Activated CD4-positive, alpha-beta T cell treated with anti-CD3 and anti-CD28 coated beads for 4 hours (primary cell): ENCODE measurements around the gene NFIL3.

Experiments used
- DNase-seq, 2 donors: peaks; one replicate each; pipeline ENCODE4 v3.0.0-alpha.2; 2020

Gene NFIL3

DNA sequence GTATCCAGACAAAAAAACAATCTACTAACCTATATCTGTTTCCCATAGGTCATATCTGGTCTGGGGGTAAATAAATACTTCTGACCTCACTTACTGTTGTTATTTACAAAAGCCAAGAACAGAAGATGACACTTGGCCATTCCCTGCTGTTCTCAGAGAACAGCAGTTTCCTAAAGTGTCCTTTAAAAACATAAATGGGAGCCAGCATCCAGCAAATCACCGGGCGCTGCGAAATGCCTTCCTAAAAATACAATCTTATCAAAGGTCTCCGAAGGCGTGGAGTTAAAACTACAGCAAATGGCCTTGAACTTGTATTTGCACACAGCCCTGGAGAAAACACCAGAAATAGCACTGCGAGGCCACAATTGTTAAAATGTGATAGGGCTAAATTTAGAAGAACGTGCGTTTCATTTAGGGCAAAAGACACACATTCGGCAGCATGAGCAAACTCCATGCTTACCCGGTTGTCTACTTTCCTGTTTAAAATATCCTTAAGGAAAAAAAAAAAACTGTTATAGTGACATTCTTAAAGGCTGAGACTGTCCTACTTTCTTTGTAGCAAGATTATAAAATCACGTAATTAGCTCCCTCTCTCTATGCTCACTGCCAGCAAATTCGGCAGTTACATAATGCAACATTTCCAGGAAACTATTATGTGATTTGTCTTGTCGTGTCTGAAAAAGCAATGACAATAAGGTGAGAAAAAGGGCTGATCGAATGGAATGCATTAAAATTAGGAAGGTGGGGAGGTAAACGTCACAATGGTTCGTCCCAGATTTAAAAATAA lies 1.5 kb downstream of the NFIL3 start:
- DNase-seq = no peak

DNA sequence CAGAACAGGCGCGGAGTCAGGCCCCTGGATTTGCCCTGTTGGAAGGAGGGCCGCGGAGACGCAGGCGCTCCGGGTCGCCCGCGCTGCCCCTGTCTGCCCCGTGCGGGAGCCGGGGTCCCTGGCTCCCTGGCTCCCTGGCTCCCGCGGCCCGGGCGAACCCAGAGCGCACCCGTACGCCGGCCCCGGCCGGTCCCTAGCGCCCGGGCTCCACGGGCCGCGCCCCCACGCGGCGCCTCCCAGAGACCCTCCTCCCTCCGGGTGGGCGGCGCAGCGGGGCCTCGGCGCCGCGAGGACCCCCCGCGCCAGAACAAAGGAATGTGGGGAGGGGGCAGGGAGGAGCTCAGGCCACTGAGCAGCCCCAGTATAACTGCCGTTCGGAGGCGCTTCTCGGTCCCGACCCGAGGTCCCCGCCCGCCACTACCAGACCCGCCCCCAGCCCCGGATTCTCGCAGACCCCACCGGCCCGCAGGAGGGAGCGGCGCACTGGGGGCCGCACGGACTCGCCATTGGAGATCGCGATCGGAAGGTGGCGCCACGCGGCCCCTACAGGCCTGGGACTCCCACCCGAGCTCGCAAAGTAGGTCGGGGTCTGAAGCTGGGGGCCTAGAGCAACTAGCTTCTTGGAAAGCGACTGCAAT lies 2.4 kb downstream of the NFIL3 start:
- no peak for DNase-seq

DNA sequence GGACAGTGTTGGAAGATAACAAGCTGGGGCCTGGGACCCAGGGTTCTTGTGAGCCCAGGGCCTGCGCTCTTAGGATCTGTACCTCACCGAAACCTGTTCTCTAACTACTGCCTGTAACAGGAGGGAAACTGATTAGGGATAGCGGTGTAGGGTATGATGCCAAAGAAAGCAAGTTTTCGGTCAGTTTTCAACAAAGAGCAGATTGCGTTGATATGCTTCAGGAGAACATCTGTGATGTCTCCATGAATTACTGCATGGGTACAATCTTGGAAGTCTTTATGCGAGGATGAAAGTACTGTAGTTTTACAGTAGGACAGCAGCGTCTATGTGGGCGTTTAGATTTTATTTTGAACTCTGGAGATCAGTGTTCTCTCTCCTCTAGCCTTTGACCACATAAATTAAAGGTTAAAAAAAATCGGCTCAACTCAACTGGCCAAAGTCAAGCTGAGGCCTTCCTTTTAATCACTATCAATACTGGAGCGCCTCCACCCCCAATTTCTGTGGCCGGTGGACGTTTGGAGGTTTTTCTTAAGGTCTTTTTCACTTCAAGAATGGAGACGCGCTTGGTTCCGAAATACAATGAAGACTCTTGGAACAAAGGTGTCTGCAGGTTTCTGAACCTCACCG lies 3.0 kb downstream of the NFIL3 start:
- no peak for DNase-seq

DNA sequence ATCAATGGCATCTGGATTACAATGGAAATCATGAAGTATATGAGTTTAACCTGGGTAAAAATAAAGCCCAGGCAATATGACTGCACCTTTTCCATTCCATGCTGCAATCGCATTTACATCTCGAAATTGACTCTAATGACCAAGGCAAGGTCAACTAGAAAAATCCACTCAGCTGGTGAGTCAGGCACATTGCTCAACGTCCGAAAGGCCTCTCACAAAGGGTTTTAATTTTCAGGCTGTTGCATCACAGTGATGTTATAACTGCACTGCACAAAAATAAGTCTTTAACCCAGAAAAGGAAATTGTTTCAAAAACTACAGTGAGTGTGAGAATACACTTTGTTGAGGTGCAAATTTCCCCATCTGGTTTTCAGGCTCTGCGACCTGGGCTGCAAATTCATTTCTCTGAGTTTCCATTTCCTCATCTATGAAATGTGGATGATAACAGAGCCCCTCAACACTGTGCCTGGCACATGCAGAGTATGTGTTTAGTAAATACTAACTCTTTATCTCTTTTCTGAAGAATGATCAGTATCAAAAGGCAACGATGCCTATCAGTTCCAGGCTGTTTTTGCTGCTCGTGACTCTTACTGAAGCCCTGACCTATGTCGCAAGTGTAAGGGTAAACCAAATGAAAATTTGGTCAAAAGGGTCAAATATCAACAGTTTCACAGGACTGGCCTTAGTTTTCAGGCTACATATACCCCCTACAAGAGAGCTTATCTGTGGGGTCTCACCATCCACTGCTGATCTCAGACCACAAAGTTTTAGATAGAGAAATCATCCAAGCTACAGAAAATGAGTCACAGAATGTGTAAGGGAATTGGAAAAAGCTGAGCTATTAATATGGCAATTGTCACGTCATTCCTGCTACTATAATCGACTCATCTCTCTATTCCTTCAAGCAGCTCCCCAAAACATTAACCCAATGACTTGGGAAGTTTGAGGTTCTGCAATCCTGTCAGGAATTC lies 4.1 kb downstream of the NFIL3 start:
- no peak for DNase-seq

DNA sequence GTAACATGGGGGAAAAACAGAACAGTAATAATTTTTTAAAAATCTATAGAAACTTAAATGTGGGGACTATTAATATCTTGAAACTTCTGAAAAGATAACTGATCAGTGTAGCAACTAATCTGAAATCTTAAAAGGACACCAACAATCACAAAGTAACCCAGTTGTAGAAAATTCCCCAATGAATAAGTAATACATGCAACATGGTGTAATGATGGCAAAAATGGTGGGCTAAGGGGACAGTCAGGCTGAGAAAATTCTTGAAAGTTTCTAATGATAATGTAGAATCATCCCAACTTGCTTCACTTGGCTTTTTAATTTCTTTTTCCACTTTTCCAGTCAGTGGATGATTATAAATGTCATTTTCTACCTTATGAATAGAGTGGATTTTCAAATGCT lies 5.4 kb downstream of the NFIL3 start:
- no peak for DNase-seq

DNA sequence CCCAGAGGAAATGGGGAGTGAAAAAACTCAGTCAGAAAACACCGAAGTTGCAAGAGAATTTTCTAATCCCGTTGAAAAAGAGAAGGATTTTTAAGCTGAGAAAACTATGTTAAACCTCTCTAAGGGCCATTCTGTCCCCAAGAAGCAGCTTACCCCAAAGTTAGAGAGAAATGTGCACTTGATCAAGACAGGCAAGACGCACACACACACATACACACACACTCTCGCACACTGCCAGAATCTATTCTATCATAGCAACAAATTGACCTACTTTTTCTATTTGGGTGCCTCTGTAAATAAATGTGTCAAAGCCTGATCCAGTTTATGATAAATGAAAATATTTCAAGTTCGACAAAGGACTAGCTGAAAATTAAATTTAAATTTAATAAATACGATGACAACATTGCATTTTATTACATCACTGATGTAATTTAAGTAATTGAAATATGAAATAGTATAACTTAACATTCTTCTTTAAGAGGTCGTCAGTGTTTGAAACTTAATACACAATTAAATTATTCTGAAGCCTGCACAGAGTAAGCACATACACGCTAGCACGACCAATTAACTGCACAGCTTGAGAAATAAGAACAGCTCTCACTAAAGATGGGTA lies 5.9 kb downstream of the NFIL3 start:
- DNase-seq = no peak

DNA sequence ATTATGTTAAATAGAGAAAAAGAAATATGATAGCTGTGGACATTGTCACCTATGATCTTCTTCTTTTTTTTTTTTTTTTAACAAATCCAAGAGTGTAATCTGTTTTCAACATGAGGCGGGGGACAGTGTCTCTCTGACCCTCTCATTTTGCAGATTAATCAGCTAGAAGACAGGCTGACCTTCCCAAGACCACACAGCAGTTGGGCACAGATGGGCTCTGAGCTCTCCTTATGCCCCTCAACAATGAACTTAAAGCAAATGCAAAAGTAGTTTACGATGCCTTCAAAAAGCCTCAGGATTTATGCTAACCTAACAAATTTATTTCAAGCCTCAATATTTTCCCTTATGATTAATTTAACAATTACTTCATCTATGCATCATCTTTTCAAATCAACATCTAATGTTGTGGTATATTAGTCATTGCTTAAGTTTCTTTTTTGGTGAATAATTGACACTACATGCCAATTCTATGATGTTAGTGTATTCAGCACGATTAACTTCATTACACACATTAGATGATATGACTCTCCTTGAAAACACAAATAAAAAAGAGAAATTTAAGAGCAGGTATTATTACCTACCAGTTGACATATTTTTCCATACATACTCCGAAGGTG lies 7.4 kb downstream of the NFIL3 start:
- no peak for DNase-seq

DNA sequence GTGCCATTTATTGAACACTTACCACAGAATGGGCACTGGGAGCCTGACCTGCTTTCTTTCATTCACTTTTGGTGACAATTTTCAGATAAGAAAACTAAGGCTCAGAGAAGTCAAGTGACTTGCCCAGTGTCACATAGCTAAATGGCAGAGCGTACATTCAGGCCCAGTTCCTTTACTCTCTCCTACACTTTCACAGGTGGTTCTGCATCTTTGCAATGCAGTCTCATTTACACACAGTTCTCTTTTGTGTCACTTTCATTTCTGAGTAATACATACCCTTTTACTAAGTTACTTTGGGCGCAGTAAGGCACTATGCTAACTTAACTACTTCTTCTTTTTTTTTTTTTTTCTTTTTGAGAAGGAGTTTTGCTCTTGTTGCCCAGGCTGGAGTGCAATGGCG lies 8.3 kb downstream of the NFIL3 start:
- DNase-seq = no peak

DNA sequence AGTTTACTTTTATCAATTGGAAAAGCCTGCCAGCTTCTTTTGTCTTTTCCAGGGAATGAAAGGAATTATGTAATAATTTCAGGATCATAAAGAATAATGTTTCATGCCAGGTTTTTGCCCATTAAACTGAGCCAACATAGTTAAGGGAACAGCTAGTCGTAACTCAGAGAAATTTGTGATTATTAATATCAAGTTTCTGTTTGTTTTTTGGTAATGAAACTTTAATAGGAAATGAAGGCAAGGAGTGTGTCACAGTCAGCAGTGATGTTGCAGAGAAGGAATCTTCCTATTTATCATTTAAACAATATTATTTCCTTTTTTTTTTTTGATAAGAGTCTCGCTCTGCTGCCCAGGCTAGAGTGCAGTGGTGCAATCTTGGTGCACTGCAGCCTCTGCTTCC lies 10.7 kb downstream of the NFIL3 start:
- DNase-seq = no peak

DNA sequence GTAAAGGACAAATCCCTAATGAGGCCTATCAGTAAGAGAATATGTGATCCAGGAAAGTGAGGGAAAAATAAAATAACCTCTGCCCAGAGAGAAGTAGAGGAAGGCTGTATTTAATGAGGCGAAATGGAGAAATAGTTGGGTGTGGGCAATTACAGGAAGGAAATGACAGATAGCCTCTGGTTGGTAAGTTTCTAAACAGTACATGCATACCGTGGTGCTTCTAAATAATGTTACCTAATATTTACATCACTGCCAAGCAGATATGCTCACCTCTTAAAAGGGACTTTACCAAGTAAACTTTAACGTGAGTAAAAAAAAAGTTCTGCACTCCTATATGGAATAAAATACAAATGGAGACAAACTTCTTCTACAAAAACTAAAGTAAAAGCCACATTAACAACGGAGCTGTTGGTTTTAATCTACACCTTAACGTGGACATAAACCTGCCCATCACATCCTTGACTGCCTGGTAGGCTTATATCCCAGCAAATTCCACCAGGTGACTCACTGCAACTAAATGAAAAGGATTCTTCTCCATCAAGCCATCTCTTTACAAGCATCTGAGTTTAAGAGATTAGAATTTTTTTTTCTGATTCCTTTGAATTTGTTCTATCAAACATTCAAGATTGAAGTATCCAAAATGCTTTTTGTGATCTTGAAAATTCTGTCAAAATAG lies 12.4 kb downstream of the NFIL3 start:
- no peak for DNase-seq

DNA sequence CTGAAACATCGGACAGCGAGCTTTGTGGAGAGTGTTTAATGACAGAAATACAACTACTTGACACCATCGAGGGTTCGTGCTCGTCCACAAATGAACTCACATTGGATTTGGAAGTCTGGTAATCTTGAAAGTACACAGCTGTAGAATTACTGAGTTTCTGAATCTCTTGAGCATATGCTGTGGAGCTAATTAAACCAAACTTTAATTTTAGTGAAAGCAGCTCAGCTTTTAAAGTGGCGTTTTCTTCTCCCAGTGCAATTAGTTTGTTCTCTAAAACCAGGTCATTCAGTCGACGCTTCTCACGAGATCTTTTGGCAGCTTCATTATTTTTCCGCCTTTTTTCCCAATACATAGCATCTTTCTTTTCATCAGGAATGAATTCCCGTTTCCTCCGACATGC lies 13.5 kb downstream of the NFIL3 start:
- DNase-seq = no peak

DNA sequence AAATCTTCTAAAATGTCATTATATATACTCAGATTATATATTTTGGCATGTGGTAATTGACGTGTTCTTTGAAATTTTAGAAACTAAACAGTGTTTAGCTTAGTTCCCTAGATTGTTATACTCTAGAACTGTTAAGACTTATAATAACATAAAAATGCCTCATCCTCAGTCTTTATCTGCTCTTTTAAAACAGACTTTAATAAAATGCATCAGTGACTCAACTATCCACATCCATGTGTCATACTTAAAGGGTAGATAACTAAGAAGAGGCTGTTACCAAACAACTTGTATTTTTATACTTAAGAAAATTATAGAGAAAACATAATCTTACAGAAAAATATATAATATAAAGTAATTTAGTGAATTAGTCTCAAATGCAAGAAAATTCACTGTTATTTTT lies 15.2 kb downstream of the NFIL3 start:
- no peak for DNase-seq

DNA sequence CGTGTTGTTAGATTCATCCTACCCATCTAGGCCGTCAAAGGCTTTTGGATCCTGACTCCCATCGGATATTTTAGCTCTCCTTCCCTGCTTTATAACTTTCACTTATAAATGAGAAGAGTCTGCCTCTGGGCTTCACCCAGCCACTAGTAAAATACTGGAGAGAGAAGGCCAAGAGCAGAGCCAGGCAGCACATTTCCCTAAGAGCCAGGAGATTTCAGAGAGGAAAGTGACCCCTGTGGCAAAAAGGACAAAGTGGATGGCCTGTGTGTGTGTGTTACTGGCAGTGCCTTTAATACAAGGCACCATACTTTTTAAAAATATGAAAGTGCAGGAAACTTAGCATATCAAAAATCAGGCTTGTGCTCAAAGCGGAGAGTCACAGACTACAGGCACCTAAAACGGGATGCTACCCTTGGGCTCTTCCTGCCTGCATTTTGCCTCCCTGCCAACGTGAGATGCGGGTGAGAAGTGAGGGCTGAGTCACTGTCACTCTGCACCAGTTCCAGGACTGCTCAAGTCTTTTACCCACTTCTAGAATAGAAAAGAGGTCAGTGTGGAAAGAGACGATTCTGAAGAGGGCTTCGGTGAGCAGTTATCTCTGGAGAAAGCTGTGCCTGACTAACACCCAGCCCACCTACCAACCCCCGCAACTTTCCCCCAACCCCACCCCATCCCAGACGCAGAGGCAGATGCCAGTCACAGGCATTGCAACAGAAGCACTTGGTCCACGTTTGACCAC lies 15.9 kb downstream of the NFIL3 start:
- no peak for DNase-seq

DNA sequence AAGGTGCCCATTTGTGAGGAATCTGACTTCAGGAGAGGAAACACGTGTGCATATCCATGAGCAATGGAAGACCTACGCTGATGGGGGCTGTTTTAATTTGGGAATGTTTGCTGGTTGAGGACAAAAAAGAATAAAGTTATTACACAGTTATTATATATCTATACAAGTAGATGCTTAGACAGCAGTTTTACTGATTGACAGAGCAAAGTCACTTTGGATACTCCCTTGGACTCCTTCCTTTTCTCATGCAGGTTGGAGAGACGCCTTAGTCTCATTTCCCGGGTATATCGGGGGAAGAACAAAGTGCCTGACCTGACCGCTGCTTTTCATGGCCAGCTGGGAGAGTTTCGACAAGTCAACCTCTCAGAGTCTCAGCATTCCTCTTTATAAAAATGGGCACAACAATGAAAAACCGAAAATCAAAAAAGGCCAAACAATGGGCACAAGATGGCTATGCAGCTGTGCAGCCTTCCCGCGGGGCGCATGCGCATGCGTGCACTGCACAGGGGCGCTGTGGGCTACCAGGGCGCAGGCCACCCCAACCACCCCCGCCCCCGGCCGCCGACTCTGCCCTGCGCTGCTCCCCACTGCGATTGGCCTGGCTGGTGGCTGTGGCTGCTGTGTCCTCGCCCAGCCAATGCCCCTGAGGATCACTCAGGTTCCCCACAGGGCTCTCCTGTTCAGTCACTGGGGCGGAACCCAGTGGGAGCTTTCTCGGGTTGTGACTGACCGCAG lies 18.1 kb downstream of the NFIL3 start:
- DNase-seq = no peak

DNA sequence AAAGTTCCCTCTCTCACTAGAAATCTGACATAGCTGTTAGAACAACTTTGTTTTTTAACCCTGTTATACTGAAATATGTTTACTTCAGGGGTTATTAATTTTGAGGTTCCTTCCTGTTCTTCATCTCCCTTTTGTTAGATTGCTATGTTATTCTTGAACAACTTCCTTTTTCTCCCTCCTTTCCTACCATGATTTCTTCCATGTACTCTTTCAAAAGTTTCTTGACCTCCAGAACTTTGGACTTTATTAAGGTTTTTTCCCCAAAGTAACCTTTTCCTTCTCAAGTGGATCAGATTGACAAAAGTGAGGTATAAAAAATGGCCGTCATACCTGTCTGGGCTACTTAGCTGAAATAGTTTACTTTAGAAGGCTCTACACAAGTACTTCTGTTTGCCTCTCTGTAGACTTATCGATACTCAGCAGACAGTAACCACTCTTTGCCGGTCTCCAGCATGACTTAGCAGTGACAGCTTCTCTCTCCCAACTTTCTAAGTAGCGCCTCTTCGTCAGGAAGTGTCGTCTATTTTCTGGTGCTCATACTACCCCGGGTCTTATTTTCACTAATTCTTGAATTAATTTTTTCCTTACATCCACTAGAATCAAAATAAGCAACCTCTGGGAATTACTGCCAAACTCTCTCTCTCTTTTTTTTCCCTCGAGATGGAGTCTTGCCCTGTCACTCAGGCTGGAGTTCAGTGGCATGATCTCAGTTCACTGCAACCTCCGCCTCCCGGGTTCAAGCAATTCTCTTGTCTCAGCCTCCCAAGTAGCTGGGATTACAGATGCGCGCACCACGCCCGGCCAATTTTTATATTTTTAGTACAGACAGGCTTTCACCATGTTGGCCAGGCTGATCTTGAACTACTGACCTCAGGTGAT lies 19.7 kb downstream of the NFIL3 start:
- no peak for DNase-seq

DNA sequence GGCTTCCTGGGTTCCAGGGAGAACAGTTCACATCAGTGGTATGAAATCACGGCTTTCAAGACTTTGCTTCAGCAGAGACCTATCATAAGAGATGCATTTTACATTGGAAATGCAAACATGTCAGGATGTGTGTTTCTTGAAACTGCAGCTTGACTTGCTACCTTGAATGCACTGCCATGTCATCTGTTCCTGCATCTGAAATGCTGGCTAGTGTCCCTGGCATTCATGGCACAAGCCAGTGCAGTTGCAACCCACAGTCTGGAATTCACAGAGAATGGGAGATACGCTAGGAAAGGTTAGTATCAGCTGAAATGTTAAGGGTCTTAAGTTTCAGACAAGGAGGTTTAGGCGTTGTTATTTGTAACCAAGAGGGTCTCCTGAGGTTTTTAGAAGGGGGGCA lies 24.7 kb downstream of the NFIL3 start:
- no peak for DNase-seq

DNA sequence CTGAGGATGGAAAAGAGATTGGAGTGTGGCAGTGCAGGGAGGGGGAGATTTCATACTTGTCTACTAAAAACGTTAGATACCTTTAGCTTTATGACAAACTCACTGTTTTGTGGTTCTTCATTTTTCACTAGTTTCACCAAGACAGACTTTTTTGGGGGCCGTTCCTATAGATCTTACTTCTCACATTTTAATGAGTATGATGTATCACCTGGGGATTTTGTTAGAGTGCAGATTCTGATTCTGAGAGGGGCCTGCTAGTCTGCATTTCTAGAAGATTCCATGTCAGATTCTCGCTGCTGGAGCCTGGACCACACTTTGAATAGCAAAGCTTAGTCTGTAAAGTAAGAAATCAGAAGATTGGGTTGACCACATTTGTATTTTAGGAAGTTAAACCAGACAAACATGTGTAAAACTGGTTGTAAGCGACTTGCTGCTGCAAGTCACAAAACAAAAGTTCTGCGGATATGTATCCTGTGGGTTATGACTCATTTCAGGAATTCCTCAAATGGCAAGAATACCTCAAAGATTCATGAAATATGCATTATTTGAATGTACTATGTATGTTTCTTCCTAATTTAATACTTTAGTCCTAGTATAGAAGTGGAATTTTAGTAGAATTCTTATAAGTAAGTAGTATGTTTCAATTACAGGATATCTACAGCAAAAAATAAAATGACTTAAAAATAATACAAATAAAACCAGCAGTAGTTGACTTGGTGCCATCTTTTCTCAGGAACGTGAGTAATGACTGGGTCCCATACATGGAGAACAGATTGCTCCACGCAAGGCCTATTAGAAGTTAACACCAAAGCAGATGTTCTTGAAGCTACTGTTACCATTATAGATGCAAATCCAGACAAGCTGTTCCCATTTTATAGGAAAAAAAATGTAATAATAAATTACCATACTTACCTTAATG lies 27.8 kb downstream of the NFIL3 start:
- DNase-seq = no peak

DNA sequence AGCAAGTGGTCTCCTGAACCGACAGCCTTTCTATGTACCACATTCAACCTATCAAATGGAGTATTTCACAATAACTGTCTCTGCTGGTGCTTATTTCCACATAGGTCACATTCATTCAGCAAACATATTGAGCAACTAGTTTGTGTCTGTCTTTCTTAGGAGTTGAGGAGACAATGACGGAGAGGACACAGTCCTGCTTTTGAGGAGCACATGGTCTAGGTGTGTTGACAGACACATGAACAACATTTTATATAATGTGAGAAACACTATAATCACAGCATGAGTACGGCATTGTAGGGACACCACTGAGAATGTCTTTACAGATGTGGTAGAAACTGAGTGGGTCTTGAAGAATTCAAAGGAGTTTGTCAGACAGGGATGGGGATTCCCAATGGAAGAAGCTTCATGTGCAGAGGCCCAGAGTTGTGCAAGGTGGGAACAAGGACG lies 28.5 kb downstream of the NFIL3 start:
- DNase-seq = no peak
